Superior temporal gyrus (tissue), 1 donor: ENCODE data around the gene PEX7.
"Not testable (repeated sequence)": the region's sequence is repeated elsewhere in the genome, so short reads cannot be mapped to it uniquely, and the experiment has no call there.

Source experiments
- DNase-seq: peaks from one replicate; pipeline ENCODE4 v3.0.0-alpha.2; 2016; ENCODE audit errors: extremely low spot score

PEX7 gene

DNA sequence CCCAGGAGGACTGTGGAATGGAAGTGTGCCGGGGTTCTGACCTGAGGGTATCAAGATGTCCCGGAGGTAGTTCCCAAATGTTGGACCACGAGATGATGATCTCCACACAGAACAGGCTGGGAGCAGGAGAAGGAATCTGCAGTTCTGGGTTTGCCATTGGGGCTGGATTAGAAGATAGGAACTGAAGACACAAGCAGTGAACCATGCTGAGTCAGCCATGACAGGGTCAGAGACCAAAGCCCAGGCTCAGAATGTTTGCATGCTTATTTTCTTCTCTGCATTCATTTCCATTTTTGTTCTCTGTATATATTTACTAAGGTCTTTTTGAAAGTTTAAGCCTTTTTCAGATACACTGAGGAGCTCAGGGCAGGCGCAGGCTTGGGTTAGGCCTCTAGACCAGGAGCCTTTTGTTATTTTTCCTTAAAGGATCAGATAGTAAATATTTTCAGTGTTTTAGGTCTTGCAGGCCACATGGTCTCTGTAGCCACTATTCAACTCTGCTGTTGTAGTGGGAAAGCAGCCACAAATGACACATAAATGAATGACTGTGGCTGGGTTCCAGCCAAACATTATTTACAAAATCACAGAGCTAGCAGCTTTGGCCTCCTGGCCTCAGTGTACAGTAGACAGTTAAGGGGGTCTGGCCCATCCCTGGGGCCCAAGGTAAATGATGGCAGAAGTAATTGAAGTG lies 128.2 kb downstream of the PEX7 start:
- no peak for DNase-seq

DNA sequence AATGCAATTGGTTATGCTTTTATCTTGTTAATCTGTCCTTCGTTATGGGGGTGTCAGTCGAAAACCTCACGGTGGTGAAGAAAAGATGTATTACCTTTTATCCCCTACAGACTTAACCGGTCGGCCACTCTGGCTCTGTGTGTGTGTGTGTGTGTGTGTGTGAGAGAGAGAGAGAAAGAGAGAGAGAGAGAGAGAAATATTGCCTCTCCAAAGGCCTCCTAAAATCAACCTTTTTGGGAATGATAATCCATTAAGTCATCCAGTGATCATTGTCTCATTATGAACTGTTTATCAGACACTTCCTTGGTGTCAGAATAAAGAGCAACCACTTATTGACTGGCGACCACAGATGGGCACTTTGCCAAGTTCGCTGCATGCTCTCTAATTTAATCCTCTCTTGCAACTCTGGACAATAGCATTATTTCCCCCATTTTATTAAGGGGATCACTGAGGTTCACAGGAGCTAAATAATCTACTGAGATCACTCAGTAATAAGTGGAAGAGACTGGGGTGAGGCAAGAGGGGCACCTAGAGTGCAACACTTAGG lies 130.4 kb downstream of the PEX7 start:
- no peak for DNase-seq

DNA sequence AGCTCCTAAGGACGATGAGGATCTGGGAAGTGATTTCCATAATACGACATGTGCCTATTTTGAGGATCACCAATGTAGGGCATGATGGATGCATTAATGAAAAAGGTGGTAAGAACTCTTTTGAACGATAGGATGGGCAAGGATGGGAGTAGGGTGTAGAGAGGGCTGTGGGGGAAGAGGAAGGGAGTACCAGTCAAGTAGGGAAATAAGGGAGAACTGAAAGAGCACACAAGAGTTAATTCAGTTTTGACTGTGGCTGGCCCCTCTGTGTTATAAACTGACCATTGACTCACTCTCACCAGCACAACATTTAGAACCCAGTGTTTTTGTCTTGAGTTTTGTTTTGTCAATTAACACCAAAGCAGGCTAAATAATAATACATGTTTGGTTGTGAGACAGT lies 132.7 kb downstream of the PEX7 start:
- DNase-seq: no peak

DNA sequence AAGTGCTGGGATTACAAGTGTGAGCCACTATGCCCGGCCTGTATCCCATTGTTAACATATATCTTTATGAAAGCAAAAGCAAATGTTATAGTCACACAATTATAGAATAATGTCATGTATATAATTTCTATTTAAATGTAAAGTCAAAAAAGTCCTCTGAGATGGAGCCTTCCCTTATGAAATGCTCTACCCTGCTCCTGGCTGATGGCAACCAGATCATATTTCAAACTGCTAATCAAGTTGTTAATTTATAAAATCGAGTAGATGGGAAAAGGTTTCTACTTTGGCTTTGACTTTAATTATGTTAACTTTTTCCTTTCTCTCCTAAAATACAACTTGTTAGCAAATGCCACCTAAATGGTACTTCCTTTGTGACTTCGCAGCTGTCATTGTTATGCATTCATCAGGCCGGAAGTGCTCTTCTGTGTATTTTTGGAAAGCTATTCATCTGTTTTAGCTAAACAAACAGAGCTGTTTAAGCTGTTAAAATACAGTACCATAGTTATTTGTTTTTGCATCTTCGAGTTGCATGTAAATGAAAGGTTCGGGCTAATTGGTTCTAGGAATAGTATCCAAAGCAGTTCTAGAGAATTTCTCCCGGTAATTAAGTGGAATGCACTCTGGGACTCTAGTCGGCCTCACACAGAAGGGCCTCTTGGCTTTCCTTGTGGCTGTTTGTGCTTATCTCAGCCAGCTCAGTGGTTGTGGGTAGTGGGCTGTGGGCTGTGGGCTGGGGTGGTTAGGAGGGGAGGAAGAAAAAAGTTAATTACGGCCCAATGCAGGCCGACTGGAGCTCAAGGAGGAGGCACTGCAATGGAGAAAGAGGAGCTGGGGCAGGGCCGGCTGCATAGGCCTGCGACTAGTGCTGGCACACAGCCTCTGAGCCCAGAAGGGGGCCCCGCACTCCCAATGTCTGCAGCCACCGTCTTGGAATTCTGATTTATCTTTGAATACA lies 134.5 kb downstream of the PEX7 start:
- DNase-seq: no peak

DNA sequence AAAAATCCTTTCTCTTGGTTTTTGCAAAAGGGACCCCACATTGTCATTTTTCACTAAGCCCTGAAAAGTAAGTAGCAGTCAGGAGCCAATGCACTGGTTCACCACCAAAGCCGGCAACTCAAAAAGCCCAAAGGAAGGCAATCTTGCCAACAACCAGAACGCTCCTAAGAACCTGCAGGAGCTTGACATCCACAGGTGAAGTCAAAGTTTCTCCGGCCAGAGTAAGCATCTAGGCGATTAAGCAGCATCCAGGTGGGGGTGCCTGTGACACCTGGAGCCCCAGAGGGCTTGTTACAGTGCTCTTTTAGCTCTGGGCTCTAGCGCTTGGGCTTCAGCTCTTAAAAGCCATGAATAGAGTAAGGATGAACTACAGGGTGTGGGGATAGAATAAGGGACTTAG lies 135.8 kb downstream of the PEX7 start:
- no peak for DNase-seq

DNA sequence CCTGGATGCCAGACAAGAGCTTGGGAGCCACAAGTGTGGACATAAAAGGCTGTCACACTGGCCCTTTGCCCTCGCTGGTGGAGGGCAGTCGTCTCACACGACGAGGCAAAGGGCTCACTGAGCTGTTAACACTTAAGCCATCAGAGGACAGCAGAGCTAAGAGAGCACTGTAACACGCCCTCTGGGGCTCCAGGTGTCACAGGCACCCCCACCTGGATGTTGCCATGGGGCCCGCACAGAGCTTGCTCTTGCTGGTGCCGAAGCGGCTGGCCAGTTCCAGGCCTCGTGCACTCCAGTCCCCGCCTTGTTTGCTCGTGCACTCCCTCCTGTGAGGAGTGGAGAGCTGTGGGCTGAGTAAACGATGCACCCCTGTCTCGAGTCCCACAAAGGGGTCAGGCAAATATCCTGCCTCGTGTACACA lies 137.1 kb downstream of the PEX7 start:
- DNase-seq: no peak

DNA sequence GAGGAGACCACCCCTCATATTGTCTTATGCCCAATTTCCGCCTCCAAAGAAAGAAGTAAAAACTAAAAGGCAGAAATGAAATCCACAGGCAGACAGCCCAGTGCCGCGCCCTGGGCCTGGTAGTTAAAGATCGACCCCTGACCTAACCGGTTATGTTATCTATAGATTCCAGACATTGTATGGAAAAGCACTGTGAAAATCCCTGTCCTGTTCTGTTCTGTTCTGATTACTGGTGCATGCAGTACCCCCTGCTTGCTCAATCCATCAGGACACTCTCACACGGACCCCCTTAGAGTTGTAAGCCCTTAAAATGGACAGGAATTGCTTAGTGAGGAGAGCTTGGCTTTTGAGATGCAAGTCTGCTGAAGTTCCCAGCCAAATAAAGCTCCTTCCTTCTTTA lies 137.5 kb downstream of the PEX7 start:
- not testable (repeated sequence) for DNase-seq

DNA sequence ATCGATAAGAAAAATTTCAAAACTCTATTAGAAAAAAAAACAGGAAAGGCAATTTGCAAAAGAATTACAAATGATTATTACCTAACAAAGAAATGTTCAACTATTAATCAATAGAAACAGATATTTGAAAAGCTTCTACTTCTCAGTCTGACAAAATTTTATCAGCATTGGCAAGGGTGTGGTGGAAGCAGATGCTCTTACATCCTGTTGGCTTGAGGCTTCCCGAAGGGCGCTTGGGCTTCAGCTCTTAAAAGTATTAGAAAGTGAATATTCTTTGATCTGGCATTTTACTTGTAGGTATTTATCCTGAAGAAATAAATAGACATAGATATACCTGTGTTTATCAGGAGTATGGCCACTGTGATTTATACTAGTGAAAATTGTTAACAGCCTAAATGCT lies 138.4 kb downstream of the PEX7 start:
- DNase-seq: no peak

DNA sequence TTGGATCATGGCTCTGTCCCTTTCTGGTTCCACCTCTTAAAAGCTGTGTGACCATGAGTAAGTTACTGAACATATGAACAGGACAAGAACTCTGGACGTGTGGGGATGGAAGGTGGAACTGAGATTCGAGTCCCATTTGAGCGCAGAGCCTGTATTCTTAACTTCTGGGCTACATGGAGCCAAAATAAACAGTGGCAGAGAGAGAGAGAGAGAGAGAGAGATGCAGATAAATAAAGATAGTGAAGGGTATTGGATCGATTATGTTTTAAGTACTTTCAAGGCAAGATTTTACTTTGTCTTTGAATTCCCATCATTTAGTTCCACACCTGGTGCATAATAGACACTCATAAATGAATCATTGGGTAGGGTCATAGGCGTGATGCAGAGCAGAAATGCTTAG lies 139.5 kb downstream of the PEX7 start:
- DNase-seq: no peak

DNA sequence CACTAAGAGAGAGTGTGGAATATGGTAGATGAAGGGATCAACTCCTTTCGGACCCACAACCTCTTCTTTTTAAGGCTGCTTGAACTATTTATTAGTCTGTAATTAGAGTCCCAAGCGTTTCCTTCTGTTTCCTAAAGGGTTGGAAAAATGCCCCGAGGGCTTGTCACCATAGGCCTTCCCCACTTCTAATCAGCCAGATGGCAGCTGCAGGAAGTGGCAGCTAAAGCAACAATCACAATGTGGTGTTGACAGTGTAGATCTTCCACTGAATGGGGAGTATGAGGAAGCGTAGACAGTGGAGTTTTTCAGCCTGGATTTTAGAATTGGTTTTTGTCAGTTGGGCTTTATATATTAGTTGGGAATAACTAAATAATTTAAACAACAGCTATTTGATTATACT lies 140.3 kb downstream of the PEX7 start:
- peak; percentile 27 for DNase-seq

DNA sequence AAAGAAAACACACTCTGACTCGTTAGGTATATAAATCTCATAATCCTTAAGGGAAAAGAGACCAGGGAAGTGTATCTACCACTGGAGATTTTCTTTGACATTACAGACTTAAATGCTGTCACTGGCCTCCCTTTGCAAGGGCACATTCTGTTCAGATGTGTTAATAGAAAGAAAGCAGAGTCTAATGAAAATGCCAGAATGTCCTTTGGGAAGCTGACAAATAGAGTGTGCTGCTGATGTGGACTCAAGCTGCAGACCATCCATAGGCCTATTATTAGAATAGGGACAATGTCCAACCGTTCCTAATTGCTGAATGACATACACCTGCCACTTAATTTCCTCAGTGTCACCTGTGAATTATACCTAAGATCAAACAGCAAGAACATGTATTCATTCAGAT lies 140.9 kb downstream of the PEX7 start:
- DNase-seq: no peak
